ENCODE results near the gene HNRNPR. TPM values are rescaled to one million over a fixed set of nuclear protein-coding genes. Genes with fewer than 3 reads are reported as not detected.
A peak's percentile ranks its signal among the peaks of the same experiment; 100 is the strongest.

Gene HNRNPR
- total RNA-seq, 2 experiments from 2014 or later: 92.0 to 93.3 TPM

DNA sequence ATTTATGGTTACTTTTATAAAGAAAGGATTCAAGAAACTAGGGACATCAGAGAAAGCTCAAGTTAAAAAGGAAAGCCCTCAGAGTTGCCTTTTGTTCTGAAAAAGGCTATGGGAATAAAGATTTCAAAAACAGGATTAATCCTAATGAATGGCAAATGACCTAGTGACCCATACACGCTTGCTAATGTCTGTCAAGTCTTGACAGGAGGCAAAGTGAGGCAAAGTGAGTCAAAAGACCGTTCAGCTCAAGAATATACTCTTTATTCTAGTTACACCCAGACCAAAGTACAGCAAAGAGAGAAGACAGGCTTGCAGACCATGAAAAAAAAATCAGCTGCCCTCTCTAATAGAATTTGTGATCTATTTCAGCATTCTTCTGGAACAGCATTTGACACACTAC is 22.1 kb upstream of the HNRNPR start:
- Histone ChIP-seq H3K36me3 (ENCODE audit: insufficient read depth, low read length) (peaks cover 21% of the 10 kb centered on the region), H3K4me3 (ENCODE audit: low read length) (no peak overlapping the region), H3K27me3 (ENCODE audit: control insufficient read depth in 1 of 2, insufficient read depth in 2 of 2, low read length in 2 of 2) (no peaks in the 10 kb centered on the region), H3K4me1 (ENCODE audit: insufficient read depth, low read length) (peaks cover 28% of the 10 kb centered on the region), H3K27ac (ENCODE audit: low read depth in 1 of 2, low read length in 2 of 2) (no peak overlapping the region), H3K9me3 (ENCODE audit: control insufficient read depth in 1 of 2, insufficient read depth in 1 of 2, low read length in 2 of 2) (peaks cover 15 to 28% of the 10 kb centered on the region in 2 experiments)
- peaks cover 68% of the 10 kb centered on the region for H3K36me3 Mint-ChIP-seq (ENCODE audit: low read depth)
- H3K4me1 Mint-ChIP-seq (ENCODE audit: low read depth): peaks cover 43% of the 10 kb centered on the region
- H3K27me3 Mint-ChIP-seq: no peaks in the 10 kb centered on the region
- POLR2A ChIA-PET: interaction anchor here (1.5 to 2.2 kb wide), 2 partner anchors 20 to 22 kb away, joined by 4 to 15 read pairs; partner anchors contain the start of gene HNRNPR
- H3K27ac Mint-ChIP-seq: peak overlapping the region; percentile 95
- intact Hi-C loops (cut with DNase I, micrococcal nuclease): loop anchor here (5.0 to 10.0 kb wide), 6 partner anchors 169 to 1276 kb away; partner anchors contain the start of genes E2F2 (in 1 of the 2), GALE (in 1 of the 2), LUZP1 (in 1 of the 2) and RPL11 (in 1 of the 2)
- TF ChIP-seq CTCF (IDR thresholded peaks at IDR 0.05): no peak
- peak overlapping the region; percentile 100 for H3K4me3 Mint-ChIP-seq
- peaks cover 10% of the 10 kb centered on the region for H3K9me3 Mint-ChIP-seq
- CTCF ChIA-PET: interaction anchor here (1.6 kb wide), 1 partner anchor 21 kb away, joined by 6 read pairs; the partner anchor contains the start of gene HNRNPR
- DNase-seq (no peak), ATAC-seq (ENCODE audit: poor library complexity) (no peak)

GRCh38 chr1:23362218-23362713 is 18.2 kb upstream of the HNRNPR start:
- peaks cover 16% of the 10 kb centered on the region for H3K4me1 Mint-ChIP-seq (ENCODE audit: low read depth)
- Histone ChIP-seq H3K9me3 (ENCODE audit: control insufficient read depth in 1 of 2, insufficient read depth in 1 of 2, low read length in 2 of 2) (peaks cover 25 to 44% of the 10 kb centered on the region in 2 experiments), H3K27me3 (ENCODE audit: control insufficient read depth in 1 of 2, insufficient read depth in 2 of 2, low read length in 2 of 2) (no peaks in the 10 kb centered on the region), H3K4me1 (ENCODE audit: insufficient read depth, low read length) (peaks cover 3% of the 10 kb centered on the region), H3K4me3 (ENCODE audit: low read length) (no peak overlapping the region), H3K27ac (ENCODE audit: low read depth in 1 of 2, low read length in 2 of 2) (no peak overlapping the region), H3K36me3 (ENCODE audit: insufficient read depth, low read length) (peaks cover 21% of the 10 kb centered on the region)
- peaks cover 83% of the 10 kb centered on the region for H3K36me3 Mint-ChIP-seq (ENCODE audit: low read depth)
- ChIA-PET CTCF (no interaction called here), POLR2A (interaction anchor here (0.5 to 2.5 kb wide), 2 partner anchors 18 to 170 kb away, joined by 3 to 9 read pairs; partner anchors contain the start of gene HNRNPR)
- no peak overlapping the region for H3K27ac Mint-ChIP-seq
- no peak for DNase-seq
- intact Hi-C loops (cut with DNase I, micrococcal nuclease): loop anchor here (10.0 kb wide), 4 partner anchors 173 to 613 kb away; partner anchors contain the start of genes E2F2 (in 1 of the 2), GALE (in 1 of the 2) and LUZP1 (in 1 of the 2)
- no peaks in the 10 kb centered on the region for H3K27me3 Mint-ChIP-seq
- H3K4me3 Mint-ChIP-seq: no peak overlapping the region
- peaks cover 18% of the 10 kb centered on the region for H3K9me3 Mint-ChIP-seq
- ATAC-seq (ENCODE audit: poor library complexity): no peak
- TF ChIP-seq CTCF (IDR thresholded peaks at IDR 0.05): no peak

DNA sequence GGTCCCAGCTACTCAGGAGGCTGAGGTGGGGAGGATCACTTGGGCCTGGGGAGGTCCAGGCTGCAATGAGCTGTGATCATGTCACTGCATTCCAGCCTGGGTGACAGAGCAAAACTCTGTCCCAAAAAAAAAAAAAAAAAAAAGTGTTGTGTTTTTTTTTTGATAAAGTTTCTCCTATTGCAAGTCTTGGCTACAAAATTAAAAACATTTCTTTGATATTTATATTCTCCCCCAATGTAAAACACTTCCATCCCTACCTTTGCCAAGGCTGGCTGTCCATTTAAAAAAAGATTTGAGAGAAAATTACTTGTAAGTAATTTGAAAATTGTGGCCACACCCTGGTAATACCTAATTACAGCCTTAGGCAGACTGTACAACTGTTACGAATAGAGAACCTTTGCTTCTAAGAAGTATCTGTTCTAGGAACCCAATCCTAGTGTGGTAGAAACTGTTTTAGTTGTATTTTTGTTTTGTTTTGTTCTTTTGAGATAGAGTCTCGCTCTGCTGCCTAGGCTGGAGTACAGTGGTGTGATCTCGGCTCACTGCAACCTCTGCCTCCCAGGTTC is 14.3 kb upstream of the HNRNPR start:
- no peak overlapping the region for H3K27ac ChIP-seq (ENCODE audit: low read depth in 1 of 2, low read length in 2 of 2)
- Mint-ChIP-seq H3K4me3 (no peak overlapping the region), H3K27me3 (no peaks in the 10 kb centered on the region), H3K9me3 (peaks cover 18% of the 10 kb centered on the region), H3K27ac (no peak overlapping the region), H3K4me1 (ENCODE audit: low read depth) (peaks cover 6% of the 10 kb centered on the region), H3K36me3 (ENCODE audit: low read depth) (peaks cover 57% of the 10 kb centered on the region)
- no peaks in the 10 kb centered on the region for H3K27me3 ChIP-seq (ENCODE audit: control insufficient read depth in 1 of 2, insufficient read depth in 2 of 2, low read length in 2 of 2)
- no peaks in the 10 kb centered on the region for H3K4me1 ChIP-seq (ENCODE audit: insufficient read depth, low read length)
- no peak for TF ChIP-seq CTCF (IDR thresholded peaks at IDR 0.05)
- intact Hi-C loops (cut with DNase I, micrococcal nuclease): no loop called here
- H3K36me3 ChIP-seq (ENCODE audit: insufficient read depth, low read length): peaks cover 15% of the 10 kb centered on the region
- CTCF ChIA-PET: interaction anchor here (1.4 kb wide), 1 partner anchor 46 kb away, joined by 6 read pairs; no protein-coding TSS in a partner anchor
- no peak overlapping the region for H3K4me3 ChIP-seq (ENCODE audit: low read length)
- DNase-seq (no peak), ATAC-seq (ENCODE audit: poor library complexity) (no peak)
- H3K9me3 ChIP-seq (ENCODE audit: control insufficient read depth in 1 of 2, insufficient read depth in 1 of 2, low read length in 2 of 2): peaks cover 20 to 39% of the 10 kb centered on the region in 2 experiments
- POLR2A ChIA-PET: no interaction called here
